Heart right ventricle (tissue), 16 donors: ENCODE data around the gene NDFIP1. TPM values are rescaled to one million over a fixed set of nuclear protein-coding genes. Genes with fewer than 3 reads are reported as not detected.

Experiments
- ATAC-seq, 8 donors: fragments of 200-7000 bp; cut with Tn5 transposase; one replicate each; pipeline ENCODE4 v1.9.1; 2020; ENCODE audit warnings: mild to moderate bottlenecking in 8 of 8, moderate library complexity in 8 of 8, moderate number of reproducible peaks in 1 of 8
- DNase-seq, 2 donors: peaks; one replicate each; pipeline ENCODE4 v3.0.0-alpha.2; 2020
- H3K27ac ChIP-seq, 10 donors: fragments of 200-600 bp; sonication (generic) in 2 of 10; one replicate each; pipeline versions ENCODE4 v1.5.0 to v1.8.0; 2020 to 2022; ENCODE audit warnings: mild to moderate bottlenecking in 3 of 10
- H3K27me3 ChIP-seq, 7 donors: fragments of 200-600 bp; one replicate each; pipeline ENCODE4 v1.8.0; 2021 to 2022; ENCODE audit warnings: mild to moderate bottlenecking in 2 of 7
- H3K36me3 ChIP-seq, 9 donors: fragments of 200-600 bp; sonication (generic) in 1 of 9; one replicate each; pipeline versions ENCODE4 v1.5.0 to v1.8.0; 2020 to 2022; ENCODE audit warnings: mild to moderate bottlenecking in 2 of 9
- H3K4me1 ChIP-seq, 9 donors: fragments of 200-600 bp; sonication (generic) in 1 of 9; one replicate each; pipeline versions ENCODE4 v1.5.0 to v1.8.0; 2020 to 2022; ENCODE audit warnings: mild to moderate bottlenecking in 4 of 9
- H3K4me3 ChIP-seq, 10 donors: fragments of 200-600 bp; sonication (generic) in 2 of 10; one replicate each; pipeline versions ENCODE4 v1.5.0 to v1.8.0; 2020 to 2022; ENCODE audit warnings: mild to moderate bottlenecking in 7 of 10, moderate library complexity in 2 of 10
- H3K9me3 ChIP-seq, 11 donors: fragments of 200-600 bp in 10 of 11; sonication (generic) in 2 of 11; one replicate each; pipeline versions ENCODE4 v1.5.0 to v1.8.0; 2013 to 2022; ENCODE audit warnings: mild to moderate bottlenecking in 2 of 11, control low read depth in 1 of 11, moderate library complexity in 1 of 11
- WGBS, 2 donors: extraction: QIAGEN DNeasy Blood & Tissue Kit; methylation state at CpG; one replicate each; pipeline ENCODE4 v1.1.7; 2013; ENCODE audit warnings: inconsistent platforms in 1 of 2; 5-methylcytosine and 5-hydroxymethylcytosine counted together
- intact Hi-C, 10 donors: fragments of 100-400 bp; cut with DNase I; formaldehyde crosslinking; loops; one replicate each; pipeline versions ENCODE4 v1.11.1 to v1.14.2; 2022
- long read RNA-seq, 3 donors: library from polyadenylated mRNA; unstranded; transcript quantifications; one replicate each; pipeline ENCODE4 v2.0.0, GENCODE V29; 2020 to 2021
- polyA plus RNA-seq, 2 donors: library from polyadenylated mRNA; stranded (reverse); fragments of 200-250 nt; gene quantifications; one replicate each; pipeline ENCODE4 v1.2.3, GENCODE V29; 2013
- total RNA-seq, 10 donors: library from RNA; stranded (reverse); fragmentation: NEBNext Ultra II Directional in 3 of 10; extraction: Animal tissue kit (Norgen Biotek cat#: 25700) in 3 of 10; gene quantifications; one replicate each; pipeline versions ENCODE4 v1.2.1 to v1.2.4, GENCODE V29; 2021 to 2023
- TF ChIP-seq, protein P1 (sequence below), 9 donors: fragments of 200-600 bp; sonication (generic) in 2 of 9; IDR thresholded peaks; one replicate each; pipeline versions ENCODE4 v1.5.0 to v1.8.0; 2021 to 2022; ENCODE audit warnings: antibody characterized with exemption in 9 of 9, mild to moderate bottlenecking in 5 of 9, moderate library complexity in 1 of 9
- donor health status: Arrhythmogenic right ventricular cardiomyopathy.
- donor health status: ischemic (EF 13 %, LVEDD 7.1; RV severe dilation, severe dysfunction).
- donor health status: healthy with polysubstance abuse.
- donor health status: DM: no; HTN: yes; CAD: no.
- donor health status: DM: no; HTN: no; CAD: no.
- donor health status: ischemic (EF 25% LVEDD 6.9; RV normal size, moderate dysfunction).
- donor health status: ischemic (EF 25% LVEDD 5.7; RV mildly dilated, moderate dysfunction).
- donor health status: healthy.
- donor health status: DM: yes; HTN: yes; CAD: no.
- donor health status: Ischemic cardiomyopathy.
- donor health status: ischemic (EF 35%, LVEDD 5.7; RV mildly dilated, moderate dysfunction).
- donor health status: nonischemic (EF 11% LVEDD 7.7; RV severe dilation, severe dysfunction).
- donor health status: DM: yes; HTN: yes; CAD: no.
- donor health status: PGD.
- donor health status: ischemic (EF 29% LVEDD 5.4; RV normal size, mild dysfunction).
- donor health status: nonischemic (EF 23%, LVEDD 6.1; RV moderate dilation, normal function).

Gene NDFIP1, protein sequence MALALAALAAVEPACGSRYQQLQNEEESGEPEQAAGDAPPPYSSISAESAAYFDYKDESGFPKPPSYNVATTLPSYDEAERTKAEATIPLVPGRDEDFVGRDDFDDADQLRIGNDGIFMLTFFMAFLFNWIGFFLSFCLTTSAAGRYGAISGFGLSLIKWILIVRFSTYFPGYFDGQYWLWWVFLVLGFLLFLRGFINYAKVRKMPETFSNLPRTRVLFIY
- 10 to 100 TPM; 52.7 to 67.4 (median 60.7) TPM for total RNA-seq
- polyA plus RNA-seq, result 10 to 100 TPM; 25.2 to 52.8 TPM
- long read RNA-seq, donor 1, transcript NDFIP1-201 (8 exons, 3,851 nt), result major isoform, 124 of 134 reads
- long read RNA-seq, donor 1, partial matches to known transcripts, result 2 of 134 reads
- long read RNA-seq, donor 1, other reads (novel, unspliced or antisense), result 8 of 134 reads
- long read RNA-seq, donor 2, transcript NDFIP1-201 (8 exons, 3,851 nt), result major isoform, 153 of 166 reads
- long read RNA-seq, donor 2, partial matches to known transcripts, result 3 of 166 reads
- long read RNA-seq, donor 2, other reads (novel, unspliced or antisense), result 10 of 166 reads
- long read RNA-seq, donor 3, transcript NDFIP1-201 (8 exons, 3,851 nt), result major isoform, 301 of 312 reads
- long read RNA-seq, donor 3, partial matches to known transcripts, result 9 of 312 reads
- long read RNA-seq, donor 3, other reads (novel, unspliced or antisense), result 2 of 312 reads

DNA sequence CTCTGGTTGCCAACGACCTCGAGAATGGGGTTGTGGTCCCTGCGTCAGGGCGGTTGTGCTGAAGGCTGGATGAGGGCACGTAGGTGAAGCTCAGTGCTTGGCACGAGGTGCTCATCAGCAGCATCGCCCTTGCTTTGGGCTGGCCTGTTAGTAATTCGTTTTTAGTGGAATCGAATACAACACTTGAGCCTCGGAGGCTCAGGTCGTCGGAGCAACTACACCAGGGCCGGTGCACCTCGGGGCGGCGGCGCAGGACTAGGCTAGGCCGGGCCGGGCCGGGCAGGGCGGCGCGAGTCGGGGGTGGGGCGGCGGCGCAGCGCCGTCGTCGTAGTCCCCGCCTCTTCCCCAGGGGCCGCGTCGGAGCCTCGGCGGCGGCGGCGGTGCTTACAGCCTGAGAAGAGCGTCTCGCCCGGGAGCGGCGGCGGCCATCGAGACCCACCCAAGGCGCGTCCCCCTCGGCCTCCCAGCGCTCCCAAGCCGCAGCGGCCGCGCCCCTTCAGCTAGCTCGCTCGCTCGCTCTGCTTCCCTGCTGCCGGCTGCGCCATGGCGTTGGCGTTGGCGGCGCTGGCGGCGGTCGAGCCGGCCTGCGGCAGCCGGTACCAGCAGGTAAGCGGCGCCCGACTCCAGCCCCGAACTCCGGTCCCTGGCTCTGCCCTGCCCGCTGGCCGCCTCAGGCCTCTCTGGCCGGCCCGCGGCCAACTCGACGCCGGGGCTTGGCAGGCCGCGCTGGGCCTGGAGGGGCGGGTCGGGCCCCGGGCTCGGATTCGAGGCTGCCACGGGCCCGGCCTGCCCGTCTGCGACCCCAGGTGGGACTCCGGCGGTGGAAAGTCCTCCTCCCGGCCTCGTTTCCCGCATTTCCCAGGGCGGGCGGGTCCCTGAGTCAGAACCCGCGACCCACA lies at the start of gene NDFIP1:
Gene NDFIP1, plus strand, starts transcription at position 348 of the 899 bp plus-strand sequence. Its CDS starts 196 bp downstream, at position 544.
- Histone ChIP-seq H3K9me3 (no peaks in the 10 kb centered on the region), H3K4me1 (peaks cover 0 to 61% (median 38%) of the 10 kb centered on the region in 9 donors), H3K4me3 (peak within 1 kb of the TSS; percentile 73 to 95 (median 85)), H3K27ac (peak within 1 kb of the TSS; percentile 96 to 100 (median 98)), H3K27me3 (no peaks in the 10 kb centered on the region), H3K36me3 (no peaks in the 10 kb centered on the region)
- 2 to 3% methylated on average over 96 to 103 of the region's 103 CpGs for WGBS, 2 donors
- TF ChIP-seq, protein P1, sequence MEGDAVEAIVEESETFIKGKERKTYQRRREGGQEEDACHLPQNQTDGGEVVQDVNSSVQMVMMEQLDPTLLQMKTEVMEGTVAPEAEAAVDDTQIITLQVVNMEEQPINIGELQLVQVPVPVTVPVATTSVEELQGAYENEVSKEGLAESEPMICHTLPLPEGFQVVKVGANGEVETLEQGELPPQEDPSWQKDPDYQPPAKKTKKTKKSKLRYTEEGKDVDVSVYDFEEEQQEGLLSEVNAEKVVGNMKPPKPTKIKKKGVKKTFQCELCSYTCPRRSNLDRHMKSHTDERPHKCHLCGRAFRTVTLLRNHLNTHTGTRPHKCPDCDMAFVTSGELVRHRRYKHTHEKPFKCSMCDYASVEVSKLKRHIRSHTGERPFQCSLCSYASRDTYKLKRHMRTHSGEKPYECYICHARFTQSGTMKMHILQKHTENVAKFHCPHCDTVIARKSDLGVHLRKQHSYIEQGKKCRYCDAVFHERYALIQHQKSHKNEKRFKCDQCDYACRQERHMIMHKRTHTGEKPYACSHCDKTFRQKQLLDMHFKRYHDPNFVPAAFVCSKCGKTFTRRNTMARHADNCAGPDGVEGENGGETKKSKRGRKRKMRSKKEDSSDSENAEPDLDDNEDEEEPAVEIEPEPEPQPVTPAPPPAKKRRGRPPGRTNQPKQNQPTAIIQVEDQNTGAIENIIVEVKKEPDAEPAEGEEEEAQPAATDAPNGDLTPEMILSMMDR (IDR thresholded peaks at IDR 0.05), result peak in 4 of 9 donors; percentile 5 to 39 (median 28)
- DNase-seq, result peak; percentile 86 to 92
- intact Hi-C loops, result loop anchor here in 5 of 10 donors (2.0 to 5.0 kb wide), 5 partner anchors 14 to 96 kb away; partner anchors contain the start of gene GNPDA1 (in 1 of the 5)
- peak; percentile 95 to 99 (median 98) for ATAC-seq

DNA sequence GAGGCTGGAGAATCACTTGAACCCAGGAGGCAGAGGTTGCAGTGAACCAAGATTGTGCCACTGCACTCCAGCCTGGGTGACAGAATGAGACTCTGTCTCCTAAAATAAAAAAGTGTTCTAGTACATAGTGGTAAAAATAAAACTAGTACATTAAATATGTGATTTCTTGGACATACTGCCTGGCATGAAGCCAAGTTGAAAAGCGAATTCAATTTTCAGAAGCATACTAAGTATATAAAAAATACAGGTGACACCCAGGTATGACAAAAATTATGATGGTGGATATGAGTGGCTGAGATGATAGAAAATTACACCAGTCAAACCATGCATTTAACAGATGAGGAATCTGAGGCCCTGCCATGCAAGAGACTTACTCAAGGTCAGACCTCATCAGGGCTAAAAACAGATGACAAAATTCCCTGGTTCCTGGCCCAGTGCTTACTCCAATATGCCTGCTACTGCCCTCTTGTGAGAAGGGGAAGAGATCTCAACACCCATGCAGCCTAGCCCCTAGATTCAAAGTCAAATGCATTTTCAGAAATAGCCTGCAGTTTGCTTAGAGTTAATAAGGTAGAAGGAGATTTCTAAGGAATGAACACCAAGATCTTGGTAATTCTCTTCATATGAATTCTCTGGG lies 49.2 kb upstream of the NDFIP1 start:
- Histone ChIP-seq H3K27me3 (no peaks in the 10 kb centered on the region), H3K4me3 (no peak overlapping the region), H3K36me3 (no peaks in the 10 kb centered on the region), H3K27ac (peak overlapping the region in 5 of 10 donors; percentile 6 to 31 (median 23)), H3K9me3 (no peaks in the 10 kb centered on the region), H3K4me1 (peaks cover 0 to 28% (median 13%) of the 10 kb centered on the region in 9 donors)
- 75 to 89% methylated on average over 1 of the region's 1 CpG for WGBS, 2 donors
- intact Hi-C loops, result loop anchor here in 1 of 10 donors (2.0 kb wide), 1 partner anchor 35 kb away; no protein-coding TSS in a partner anchor
- TF ChIP-seq, protein P1 (IDR thresholded peaks at IDR 0.05), result peak in 7 of 9 donors; percentile 18 to 51 (median 37)
- DNase-seq (peak in 1 of 2 donors; percentile 46), ATAC-seq (peak in 7 of 8 donors; percentile 53 to 75 (median 63))

DNA sequence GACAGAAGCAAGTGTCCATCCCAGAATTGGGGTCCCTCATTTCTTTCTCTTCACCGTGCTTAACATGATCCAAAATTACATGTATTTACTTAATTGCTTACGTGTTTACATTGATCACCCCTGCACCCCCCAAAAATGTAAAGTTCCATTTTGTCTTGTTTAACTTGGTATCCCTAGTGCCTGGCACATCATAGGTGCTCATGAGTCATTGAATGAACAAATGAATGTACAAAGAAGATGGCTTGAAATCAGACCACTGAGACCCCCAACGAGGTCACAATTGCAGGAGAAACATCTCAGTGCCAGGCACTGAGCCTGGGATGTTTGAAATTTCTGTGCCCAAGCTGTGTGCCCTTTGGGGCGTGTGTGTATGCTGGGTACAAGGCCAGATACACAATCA lies 45.2 kb upstream of the NDFIP1 start:
- ATAC-seq (no peak), DNase-seq (no peak)
- 64 to 70% methylated on average over 4 of the region's 4 CpGs for WGBS, 2 donors
- intact Hi-C loops, result loop anchor here in 4 of 10 donors (5.0 kb wide), 4 partner anchors 44 to 51 kb away; partner anchors contain the start of genes GNPDA1 (in 1 of the 4) and NDFIP1 (in 1 of the 4)
- H3K36me3 ChIP-seq, result no peaks in the 10 kb centered on the region
- H3K27ac ChIP-seq, result peak overlapping the region in 8 of 10 donors; percentile 31 to 80 (median 71)
- no peaks in the 10 kb centered on the region for H3K27me3 ChIP-seq
- H3K4me1 ChIP-seq, result peaks cover 0 to 36% (median 16%) of the 10 kb centered on the region in 9 donors
- H3K9me3 ChIP-seq, result no peaks in the 10 kb centered on the region
- TF ChIP-seq, protein P1 (IDR thresholded peaks at IDR 0.05), result no peak
- peak overlapping the region in 3 of 10 donors; percentile 37 to 41 (median 40) for H3K4me3 ChIP-seq
